MM.1S (cell line): ENCODE measurements around the gene CCNB2.

Experiments used
- DNase-seq: peaks from one replicate; pipeline ENCODE4 v3.0.0-alpha.2; 2015
- H2AFZ ChIP-seq: fragments of 300-600 bp; sonication (generic); 2 replicates; pipeline ENCODE4 v1.6.0; 2016; ENCODE audit warnings: antibody characterized with exemption, low read length
- H3F3A ChIP-seq: fragments of 300-600 bp; sonication (generic); 2 replicates; pipeline ENCODE4 v1.6.1; 2016; ENCODE audit warnings: mild to moderate bottlenecking, antibody characterized with exemption, low read length, moderate library complexity, mixed read lengths; ENCODE audit not compliant: insufficient read depth
- H3K27ac ChIP-seq: fragments of 300-600 bp; sonication (generic); 2 replicates; pipeline ENCODE4 v1.5.1; 2016; ENCODE audit warnings: mild to moderate bottlenecking, low read length
- H3K27me3 ChIP-seq: fragments of 300-600 bp; sonication (generic); replicated peaks from 2 replicates; pipeline ENCODE4 v1.6.0; 2016; ENCODE audit warnings: low read length; ENCODE audit not compliant: insufficient read depth
- H3K36me3 ChIP-seq: fragments of 300-600 bp; sonication (generic); replicated peaks from 2 replicates; pipeline ENCODE4 v1.6.1; 2016; ENCODE audit warnings: mild to moderate bottlenecking, low read length, mixed read lengths; ENCODE audit not compliant: insufficient read depth
- H3K4me1 ChIP-seq: fragments of 300-600 bp; sonication (generic); 2 replicates; pipeline ENCODE4 v1.6.1; 2016; ENCODE audit warnings: low read length, mixed read lengths
- H3K4me2 ChIP-seq: fragments of 300-600 bp; sonication (generic); 2 replicates; pipeline ENCODE4 v1.6.0; 2016; ENCODE audit warnings: low read depth, low read length
- H3K4me3 ChIP-seq: fragments of 300-600 bp; sonication (generic); 2 replicates; pipeline ENCODE4 v1.5.1; 2016; ENCODE audit warnings: low read length, mixed read lengths
- H3K79me2 ChIP-seq: fragments of 300-600 bp; sonication (generic); 2 replicates; pipeline ENCODE4 v1.6.1; 2016; ENCODE audit warnings: mixed run types, low read length, mixed read lengths
- H3K9ac ChIP-seq: fragments of 300-600 bp; sonication (generic); 2 replicates; pipeline ENCODE4 v1.6.1; 2016; ENCODE audit warnings: low read length, mixed read lengths
- H3K9me2 ChIP-seq: fragments of 300-600 bp; sonication (generic); replicated peaks from 2 replicates; pipeline ENCODE4 v1.6.1; 2016; ENCODE audit warnings: mild to moderate bottlenecking, low read length, mixed read lengths; ENCODE audit not compliant: insufficient read depth
- H3K9me3 ChIP-seq: fragments of 300-600 bp; sonication (generic); replicated peaks from 2 replicates; pipeline ENCODE4 v1.6.1; 2016; ENCODE audit warnings: mild to moderate bottlenecking, low read length, mixed read lengths; ENCODE audit not compliant: insufficient read depth
- H4K20me1 ChIP-seq: fragments of 300-600 bp; sonication (generic); 2 replicates; pipeline ENCODE4 v1.6.1; 2016; ENCODE audit warnings: mild to moderate bottlenecking, low read length, moderate library complexity, mixed read lengths; ENCODE audit not compliant: insufficient read depth
- EZH2 ChIP-seq: fragments of 300-600 bp; sonication (generic); optimal IDR thresholded peaks from 2 replicates; pipeline ENCODE3; 2017; ENCODE audit warnings: low read depth, mild to moderate bottlenecking, antibody characterized with exemption, low read length, mixed read lengths
- EZH2phosphoT487 ChIP-seq: fragments of 300-600 bp; sonication (generic); IDR thresholded peaks from 2 replicates; pipeline ENCODE4 v1.6.1; 2018; ENCODE audit warnings: antibody characterized with exemption, low read length
- TF ChIP-seq, protein P1 (sequence below): fragments of 300-600 bp; sonication (generic); IDR thresholded peaks from 2 replicates; pipeline ENCODE4 v1.5.1; 2016; ENCODE audit warnings: antibody characterized with exemption, low read length, mixed read lengths

Gene CCNB2

DNA sequence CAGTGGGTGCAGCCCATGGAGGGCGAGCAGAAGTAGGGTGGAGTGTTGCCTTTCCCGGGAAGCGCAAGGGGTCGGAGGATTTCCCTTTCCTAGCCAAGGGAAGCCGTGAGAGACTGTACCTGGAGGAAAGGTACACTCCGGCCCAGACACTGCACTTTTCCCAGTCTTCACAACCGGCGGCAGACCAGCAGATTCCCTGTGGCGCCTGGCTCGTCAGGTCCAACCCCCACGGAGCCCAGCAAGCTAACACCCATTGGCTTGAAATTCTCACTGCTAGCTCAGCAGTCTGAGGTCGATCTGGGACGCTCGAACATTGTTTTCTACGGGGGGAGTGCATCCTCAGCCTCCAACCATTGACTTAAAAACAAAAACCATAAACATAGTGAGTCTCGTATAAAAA lies 26.5 kb downstream of the CCNB2 start:
- TF ChIP-seq, protein P1, sequence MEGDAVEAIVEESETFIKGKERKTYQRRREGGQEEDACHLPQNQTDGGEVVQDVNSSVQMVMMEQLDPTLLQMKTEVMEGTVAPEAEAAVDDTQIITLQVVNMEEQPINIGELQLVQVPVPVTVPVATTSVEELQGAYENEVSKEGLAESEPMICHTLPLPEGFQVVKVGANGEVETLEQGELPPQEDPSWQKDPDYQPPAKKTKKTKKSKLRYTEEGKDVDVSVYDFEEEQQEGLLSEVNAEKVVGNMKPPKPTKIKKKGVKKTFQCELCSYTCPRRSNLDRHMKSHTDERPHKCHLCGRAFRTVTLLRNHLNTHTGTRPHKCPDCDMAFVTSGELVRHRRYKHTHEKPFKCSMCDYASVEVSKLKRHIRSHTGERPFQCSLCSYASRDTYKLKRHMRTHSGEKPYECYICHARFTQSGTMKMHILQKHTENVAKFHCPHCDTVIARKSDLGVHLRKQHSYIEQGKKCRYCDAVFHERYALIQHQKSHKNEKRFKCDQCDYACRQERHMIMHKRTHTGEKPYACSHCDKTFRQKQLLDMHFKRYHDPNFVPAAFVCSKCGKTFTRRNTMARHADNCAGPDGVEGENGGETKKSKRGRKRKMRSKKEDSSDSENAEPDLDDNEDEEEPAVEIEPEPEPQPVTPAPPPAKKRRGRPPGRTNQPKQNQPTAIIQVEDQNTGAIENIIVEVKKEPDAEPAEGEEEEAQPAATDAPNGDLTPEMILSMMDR, result no peak
- TF ChIP-seq EZH2 (no peak), EZH2phosphoT487 (no peak)
- Histone ChIP-seq H3K27me3 (no peaks in the 10 kb centered on the region), H3K9me2 (no peaks in the 10 kb centered on the region), H3F3A (no peaks in the 10 kb centered on the region), H4K20me1 (no peaks in the 10 kb centered on the region), H3K36me3 (peaks cover 5% of the 10 kb centered on the region), H3K9me3 (no peaks in the 10 kb centered on the region), H3K4me2 (no peak overlapping the region), H3K79me2 (peaks cover 6% of the 10 kb centered on the region), H3K27ac (no peak overlapping the region), H3K9ac (no peak overlapping the region), H2AFZ (no peak overlapping the region), H3K4me1 (no peaks in the 10 kb centered on the region), H3K4me3 (no peak overlapping the region)
- DNase-seq, result no peak

DNA sequence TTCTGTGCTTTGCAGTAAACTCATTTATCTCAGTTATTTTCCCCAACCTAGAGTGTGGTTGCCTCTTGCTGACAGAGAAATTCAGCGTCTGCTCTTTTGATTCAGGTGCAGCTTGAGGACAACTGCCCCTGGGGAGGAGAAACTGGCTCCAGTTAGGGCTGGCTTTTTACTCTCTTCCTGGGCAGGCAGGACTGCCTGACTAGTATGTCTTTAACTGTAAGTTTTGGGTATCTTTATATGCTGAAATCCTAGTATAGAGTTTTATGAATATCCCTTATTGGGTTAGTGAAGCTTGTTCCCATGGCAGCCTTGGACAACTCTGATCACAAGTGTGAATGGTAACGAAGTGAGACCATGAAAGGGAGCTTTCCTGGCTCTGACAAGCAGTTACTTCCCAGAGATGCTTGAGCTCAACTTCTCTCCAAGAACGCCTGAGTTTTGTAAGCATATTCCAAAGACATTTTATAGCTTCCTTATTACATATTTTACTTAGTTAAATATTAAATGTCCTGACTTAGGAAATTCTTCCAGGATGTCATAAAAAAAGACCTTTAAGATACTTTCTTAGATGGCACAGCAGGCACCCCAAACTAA lies 27.1 kb downstream of the CCNB2 start:
- Histone ChIP-seq H3K9ac (no peak overlapping the region), H3K4me3 (no peak overlapping the region), H3K4me1 (no peaks in the 10 kb centered on the region), H3K27me3 (no peaks in the 10 kb centered on the region), H3K9me3 (no peaks in the 10 kb centered on the region), H3F3A (no peaks in the 10 kb centered on the region), H3K79me2 (peaks cover 5% of the 10 kb centered on the region), H4K20me1 (no peaks in the 10 kb centered on the region), H3K4me2 (no peak overlapping the region), H3K9me2 (no peaks in the 10 kb centered on the region), H3K36me3 (peaks cover 5% of the 10 kb centered on the region), H2AFZ (no peak overlapping the region), H3K27ac (no peak overlapping the region)
- TF ChIP-seq, protein P1, result no peak
- TF ChIP-seq EZH2, result no peak
- no peak for TF ChIP-seq EZH2phosphoT487
- DNase-seq, result no peak

GRCh38 chr15:59133929-59134427 lies 29.0 kb downstream of the CCNB2 start:
- H3K4me2 ChIP-seq, result no peak overlapping the region
- no peak overlapping the region for H3K9ac ChIP-seq
- H3K27ac ChIP-seq, result no peak overlapping the region
- no peaks in the 10 kb centered on the region for H3F3A ChIP-seq
- no peaks in the 10 kb centered on the region for H4K20me1 ChIP-seq
- no peaks in the 10 kb centered on the region for H3K9me2 ChIP-seq
- H3K4me1 ChIP-seq, result no peaks in the 10 kb centered on the region
- H3K36me3 ChIP-seq, result peaks cover 5% of the 10 kb centered on the region
- no peaks in the 10 kb centered on the region for H3K27me3 ChIP-seq
- DNase-seq, result no peak
- TF ChIP-seq EZH2phosphoT487 (no peak), EZH2 (no peak)
- TF ChIP-seq, protein P1, result no peak
- no peak overlapping the region for H2AFZ ChIP-seq
- H3K4me3 ChIP-seq, result no peak overlapping the region
- no peaks in the 10 kb centered on the region for H3K9me3 ChIP-seq
- no peaks in the 10 kb centered on the region for H3K79me2 ChIP-seq
